ENCODE data around the gene MYO18B. TPM values are rescaled to one million over a fixed set of nuclear protein-coding genes. Genes with fewer than 3 reads are reported as not detected.
A peak's percentile ranks its signal among the peaks of the same experiment; 100 is the strongest.

MYO18B gene
- total and polyA plus RNA-seq, 2 of the 8 experiments (the other 6 are each of a cell fraction or from before 2014, with no cell fraction given) = 0.62 to 0.78 TPM

- ChIA-PET CTCF (ENCODE audit: partially characterized antibody) (no interaction called here), POLR2A (ENCODE audit: partially characterized antibody) (no interaction called here)
- Histone ChIP-seq H4K5ac (ENCODE audit: insufficient read length, low read depth, low read length) (no peak overlapping the region), H4K20me1 (replicated peaks in 1 of 2; ENCODE audit: control insufficient read depth in 1 of 2, insufficient read depth in 2 of 2, low read length in 2 of 2) (no peaks in the 10 kb centered on the region), H2BK15ac (ENCODE audit: low read length) (no peak overlapping the region), H3K79me1 (ENCODE audit: low read depth, low read length) (no peaks in the 10 kb centered on the region), H3K9ac (replicated peaks in 1 of 4; ENCODE audit: extremely low read depth in 1 of 4, low read depth in 3 of 4, low read length in 3 of 4) (no peak overlapping the region), H3K36me3 (ENCODE audit: control insufficient read depth in 2 of 4, insufficient read depth in 4 of 4, low read length in 3 of 4) (no peaks in the 10 kb centered on the region), H3K18ac (ENCODE audit: extremely low read depth, low read length) (no peak overlapping the region), H3K14ac (ENCODE audit: insufficient read length) (no peak overlapping the region), H3K27me3 (replicated peaks in 1 of 4; ENCODE audit: control insufficient read depth in 3 of 4, extremely low read depth in 1 of 4, insufficient read depth in 3 of 4, low read length in 3 of 4) (0 out of 7 replicates have a peak, but pooled peaks cover 0 to 2% (median 0%) of the 10 kb centered on the region in 4 experiments), H3K23ac (ENCODE audit: insufficient read length) (no peak overlapping the region), H2BK5ac (ENCODE audit: low read depth, low read length) (no peak overlapping the region), H2BK12ac (ENCODE audit: low read depth, low read length) (no peak overlapping the region), H3K4me2 (ENCODE audit: insufficient read depth in 1 of 2, low read depth in 2 of 2, low read length in 2 of 2) (no peak overlapping the region), H3K9me3 (ENCODE audit: insufficient read depth in 2 of 2, low read depth in 1 of 2, low read length in 1 of 2) (no peaks in the 10 kb centered on the region), H3K79me2 (ENCODE audit: control insufficient read depth in 1 of 2, insufficient read depth in 2 of 2, low read length in 2 of 2) (no peaks in the 10 kb centered on the region), H3K23me2 (ENCODE audit: low read depth, low read length) (no peaks in the 10 kb centered on the region), H3K4ac (replicated peaks; ENCODE audit: insufficient read length, low read depth, low read length) (no peak overlapping the region), H4K91ac (replicated peaks; ENCODE audit: insufficient read length, low read length) (no peak overlapping the region), H2AFZ (ENCODE audit: low read length) (no peak overlapping the region), H3K4me1 (replicated peaks in 1 of 4; ENCODE audit: control insufficient read depth in 3 of 4, insufficient read depth in 4 of 4, low read length in 3 of 4) (peaks cover 0 to 2% (median 0%) of the 10 kb centered on the region in 4 experiments; a peak in 1 of 7 replicates), H2AK5ac (ENCODE audit: low read depth, low read length) (no peak overlapping the region), H3K4me3 (ENCODE audit: extremely low read depth in 1 of 4, insufficient read depth in 2 of 4, low read depth in 3 of 4, low read length in 4 of 4) (no peak overlapping the region), H3K27ac (ENCODE audit: low read depth, low read length) (no peak overlapping the region), H3K56ac (replicated peaks; ENCODE audit: insufficient read length, low read depth, low read length) (no peak overlapping the region), H2BK120ac (replicated peaks; ENCODE audit: low read depth, low read length) (no peak overlapping the region), H2BK20ac (ENCODE audit: low read length) (no peak overlapping the region), H4K8ac (ENCODE audit: extremely low read depth, insufficient read depth, low read length) (no peak overlapping the region)
- 86% methylated on average over 9 of the region's 9 CpGs; no CpG with 5 or more reads in 1 of the 2 experiments for WGBS, 2 experiments (ENCODE audit: extremely low coverage in 1 of 2, insufficient coverage in 1 of 2, insufficient read length in 1 of 2, insufficient replicate concordance in 2 of 2, low coverage in 1 of 2, low lambda C conversion rate in 2 of 2, missing lambda C conversion rate in 1 of 2)
- no peak for FAIRE-seq
- no peak for TF ChIP-seq YY1 (IDR thresholded peaks at IDR 0.05; ENCODE audit: low read depth, low read length)
- TF ChIP-seq CHD1 (IDR thresholded peaks at IDR 0.05; ENCODE audit: low read depth, low read length) = no peak
- no peak for TF ChIP-seq RFX5 (IDR thresholded peaks at IDR 0.05; ENCODE audit: borderline replicate concordance, low read depth, low read length)
- TF ChIP-seq GABPA (IDR thresholded peaks at IDR 0.05; ENCODE audit: borderline replicate concordance, insufficient read depth, low read length) = no peak
- no peak for TF ChIP-seq E2F6 (IDR thresholded peaks at IDR 0.05)
- DNase-seq (ENCODE audit: low read depth in 1 of 2, low spot score in 2 of 2) = peak in 1 of 2 experiments; percentile 29
Observed at GRCh38 chr22:25837288-25837900, 95.4 kb downstream of the MYO18B start.
